DOHH2 (cell line): ENCODE measurements around the gene NRBP1.
"Not testable (repeated sequence)": the region's sequence is repeated elsewhere in the genome, so short reads cannot be mapped to it uniquely, and the experiment has no call there.

Source experiments
- H3F3A ChIP-seq: fragments of 200-600 bp; sonication (generic), shearing (Covaris generic); 2 replicates; pipeline ENCODE4 v1.6.0; 2016; ENCODE audit warnings: antibody characterized with exemption, mild to moderate bottlenecking; ENCODE audit not compliant: control insufficient read depth, insufficient read depth
- H3K27ac ChIP-seq: fragments of 200-600 bp; sonication (generic); 2 replicates; pipeline ENCODE4 v1.5.1; 2014; ENCODE audit warnings: low read depth, mild to moderate bottlenecking, low read length, moderate library complexity
- H3K27me3 ChIP-seq: fragments of 200-600 bp; sonication (generic); 2 replicates; pipeline ENCODE4 v1.6.1; 2014; ENCODE audit warnings: mild to moderate bottlenecking, low read length, mixed read lengths; ENCODE audit not compliant: control insufficient read depth
- H3K36me3 ChIP-seq: fragments of 200-600 bp; sonication (generic); 2 replicates; pipeline ENCODE4 v1.6.1; 2014; ENCODE audit warnings: mild to moderate bottlenecking, low read length, moderate library complexity, mixed read lengths; ENCODE audit not compliant: control insufficient read depth
- H3K4me1 ChIP-seq: fragments of 200-600 bp; sonication (generic); 2 replicates; pipeline ENCODE4 v1.6.1; 2014; ENCODE audit warnings: mild to moderate bottlenecking, low read length, mixed read lengths; ENCODE audit not compliant: control insufficient read depth
- H3K4me2 ChIP-seq: fragments of 200-600 bp; sonication (generic); 2 replicates; pipeline ENCODE4 v1.6.0; 2014; ENCODE audit warnings: mild to moderate bottlenecking, low read length, moderate library complexity
- H3K4me3 ChIP-seq: fragments of 200-600 bp; sonication (generic); 2 replicates; pipeline ENCODE4 v1.5.1; 2014; ENCODE audit warnings: mild to moderate bottlenecking, low read length, mixed read lengths
- H3K79me2 ChIP-seq: fragments of 200-600 bp; sonication (generic); 2 replicates; pipeline ENCODE4 v1.6.1; 2014; ENCODE audit warnings: mild to moderate bottlenecking, low read length, mixed read lengths; ENCODE audit not compliant: control insufficient read depth
- H3K9me2 ChIP-seq: fragments of 200-600 bp; sonication (generic); replicated peaks from 2 replicates; pipeline ENCODE4 v1.6.1; 2014; ENCODE audit warnings: mild to moderate bottlenecking, low read length, mixed read lengths; ENCODE audit not compliant: control insufficient read depth
- H3K9me3 ChIP-seq: fragments of 200-600 bp; sonication (generic); 2 replicates; pipeline ENCODE4 v1.6.1; 2014; ENCODE audit warnings: antibody characterized with exemption, low read length, mixed read lengths; ENCODE audit not compliant: control insufficient read depth, insufficient read depth
- H4K20me1 ChIP-seq: fragments of 200-600 bp; sonication (generic); 2 replicates; pipeline ENCODE4 v1.6.0; 2014; ENCODE audit warnings: low read depth, mild to moderate bottlenecking, antibody characterized with exemption, low read length, moderate library complexity; ENCODE audit not compliant: control insufficient read depth, insufficient read depth
- CTCF ChIP-seq: fragments of 200-600 bp; sonication (generic); IDR thresholded peaks from one replicate; pipeline ENCODE4 v1.5.1; 2014; ENCODE audit warnings: antibody characterized with exemption, mild to moderate bottlenecking, low read depth, low read length; ENCODE audit not compliant: poor library complexity, severe bottlenecking
- EZH2phosphoT487 ChIP-seq: fragments of 200-600 bp; sonication (generic); IDR thresholded peaks from 2 replicates; pipeline ENCODE4 v1.6.1; 2017; ENCODE audit warnings: borderline replicate concordance, mild to moderate bottlenecking, antibody characterized with exemption, low read length, moderate library complexity, mixed read lengths

Gene NRBP1

GRCh38 chr2:27420996-27421395 lies 7.4 kb upstream of the NRBP1 start:
- Histone ChIP-seq H3K4me3 (no peak overlapping the region), H3K36me3 (no peaks in the 10 kb centered on the region), H3K4me2 (no peak overlapping the region), H3F3A (no peaks in the 10 kb centered on the region), H3K27me3 (no peaks in the 10 kb centered on the region), H3K9me2 (no peaks in the 10 kb centered on the region), H3K79me2 (no peaks in the 10 kb centered on the region), H3K4me1 (no peaks in the 10 kb centered on the region), H3K27ac (no peak overlapping the region), H4K20me1 (no peaks in the 10 kb centered on the region), H3K9me3 (no peaks in the 10 kb centered on the region)
- no peak for TF ChIP-seq EZH2phosphoT487
- TF ChIP-seq CTCF: no peak

GRCh38 chr2:27421660-27422250 lies 6.7 kb upstream of the NRBP1 start:
- H3K27ac ChIP-seq: no peak overlapping the region
- no peaks in the 10 kb centered on the region for H3K9me2 ChIP-seq
- no peaks in the 10 kb centered on the region for H3K36me3 ChIP-seq
- no peaks in the 10 kb centered on the region for H3K9me3 ChIP-seq
- H3F3A ChIP-seq: no peaks in the 10 kb centered on the region
- no peaks in the 10 kb centered on the region for H3K79me2 ChIP-seq
- no peaks in the 10 kb centered on the region for H3K4me1 ChIP-seq
- H4K20me1 ChIP-seq: no peaks in the 10 kb centered on the region
- H3K4me3 ChIP-seq: no peak overlapping the region
- TF ChIP-seq CTCF (no peak), EZH2phosphoT487 (no peak)
- H3K4me2 ChIP-seq: no peak overlapping the region
- H3K27me3 ChIP-seq: no peaks in the 10 kb centered on the region

- H3K27me3 ChIP-seq: no peaks in the 10 kb centered on the region
- no peaks in the 10 kb centered on the region for H3K9me3 ChIP-seq
- H3K4me1 ChIP-seq: peaks cover 6% of the 10 kb centered on the region
- H3K79me2 ChIP-seq: no peaks in the 10 kb centered on the region
- H4K20me1 ChIP-seq: no peaks in the 10 kb centered on the region
- H3K36me3 ChIP-seq: no peaks in the 10 kb centered on the region
- TF ChIP-seq CTCF (no peak), EZH2phosphoT487 (no peak)
- H3K4me2 ChIP-seq: no peak overlapping the region
- H3K27ac ChIP-seq: no peak overlapping the region
- no peaks in the 10 kb centered on the region for H3K9me2 ChIP-seq
- no peaks in the 10 kb centered on the region for H3F3A ChIP-seq
- H3K4me3 ChIP-seq: no peak overlapping the region
These were observed 5.5 kb upstream of the NRBP1 start for GRCh38 chr2:27422958-27423357.

GRCh38 chr2:27425039-27425438 lies 3.4 kb upstream of the NRBP1 start:
- H3K4me2 ChIP-seq, H3K4me3 ChIP-seq, H3K9me3 ChIP-seq, H4K20me1 ChIP-seq, H3K9me2 ChIP-seq, H3K27me3 ChIP-seq, H3K36me3 ChIP-seq, H3F3A ChIP-seq, H3K27ac ChIP-seq: not testable (repeated sequence)
- peaks cover 11% of the 10 kb centered on the region for H3K79me2 ChIP-seq
- peaks cover 15% of the 10 kb centered on the region for H3K4me1 ChIP-seq
